ENCODE measurements around the gene SERPINB13.
A peak's percentile ranks its signal among the peaks of the same experiment; 100 is the strongest.

SERPINB13 gene

DNA sequence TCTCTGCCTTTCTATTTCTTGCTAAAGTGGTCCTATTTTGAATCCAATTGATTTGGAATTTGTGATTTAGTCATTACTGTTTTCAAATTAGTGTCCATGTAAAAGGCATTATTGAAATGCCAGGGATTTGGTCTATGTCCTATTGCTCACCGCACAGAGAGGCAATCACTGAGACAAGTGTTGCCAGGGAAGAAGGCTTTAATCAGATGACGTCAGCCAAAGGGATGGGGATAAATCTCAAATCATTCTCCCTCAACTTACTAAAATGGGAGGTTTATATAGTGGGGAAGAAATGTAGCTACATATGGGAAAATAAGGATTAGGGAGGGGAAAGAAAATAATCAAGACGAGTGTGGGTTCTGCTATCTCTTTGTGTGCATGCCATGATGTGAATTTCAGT, 35.4 kb upstream of the SERPINB13 start:
- POLR2A ChIA-PET (ENCODE audit: low non-redundant PET): no interaction called here
- DNase-seq (ENCODE audit: low spot score): no peak
- CTCF ChIA-PET: no interaction called here
- H3K27ac ChIP-seq: no peak overlapping the region
- TF ChIP-seq, protein P1, sequence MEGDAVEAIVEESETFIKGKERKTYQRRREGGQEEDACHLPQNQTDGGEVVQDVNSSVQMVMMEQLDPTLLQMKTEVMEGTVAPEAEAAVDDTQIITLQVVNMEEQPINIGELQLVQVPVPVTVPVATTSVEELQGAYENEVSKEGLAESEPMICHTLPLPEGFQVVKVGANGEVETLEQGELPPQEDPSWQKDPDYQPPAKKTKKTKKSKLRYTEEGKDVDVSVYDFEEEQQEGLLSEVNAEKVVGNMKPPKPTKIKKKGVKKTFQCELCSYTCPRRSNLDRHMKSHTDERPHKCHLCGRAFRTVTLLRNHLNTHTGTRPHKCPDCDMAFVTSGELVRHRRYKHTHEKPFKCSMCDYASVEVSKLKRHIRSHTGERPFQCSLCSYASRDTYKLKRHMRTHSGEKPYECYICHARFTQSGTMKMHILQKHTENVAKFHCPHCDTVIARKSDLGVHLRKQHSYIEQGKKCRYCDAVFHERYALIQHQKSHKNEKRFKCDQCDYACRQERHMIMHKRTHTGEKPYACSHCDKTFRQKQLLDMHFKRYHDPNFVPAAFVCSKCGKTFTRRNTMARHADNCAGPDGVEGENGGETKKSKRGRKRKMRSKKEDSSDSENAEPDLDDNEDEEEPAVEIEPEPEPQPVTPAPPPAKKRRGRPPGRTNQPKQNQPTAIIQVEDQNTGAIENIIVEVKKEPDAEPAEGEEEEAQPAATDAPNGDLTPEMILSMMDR (conservative IDR thresholded peaks at IDR 0.05; ENCODE audit: low read depth): no peak

DNA sequence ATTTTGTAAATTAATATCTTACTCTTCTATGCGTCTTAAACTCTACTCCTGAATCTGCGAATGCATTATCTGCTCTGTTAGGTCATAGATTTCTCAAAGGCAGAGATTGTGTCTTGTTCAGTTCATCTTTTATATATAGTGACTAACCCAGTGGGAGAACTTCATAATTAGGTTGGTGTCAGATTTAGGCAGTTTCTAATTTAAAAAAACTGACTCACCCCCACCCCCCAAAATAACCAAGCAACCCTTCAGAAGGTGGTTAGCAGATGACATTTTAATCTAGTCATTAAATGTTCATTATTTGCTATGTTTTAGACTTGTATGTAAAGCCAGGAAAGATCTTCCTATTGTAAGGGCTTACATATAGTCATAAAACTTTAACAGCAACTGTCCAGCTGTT, 34.6 kb upstream of the SERPINB13 start:
- TF ChIP-seq, protein P1 (conservative IDR thresholded peaks at IDR 0.05; ENCODE audit: low read depth): no peak
- no peak for DNase-seq (ENCODE audit: low spot score)
- H3K27ac ChIP-seq: no peak overlapping the region
- ChIA-PET CTCF (interaction anchor here (0.6 kb wide), 1 partner anchor 28 kb away, joined by 3 read pairs; no protein-coding TSS in a partner anchor), POLR2A (ENCODE audit: low non-redundant PET) (no interaction called here)

DNA sequence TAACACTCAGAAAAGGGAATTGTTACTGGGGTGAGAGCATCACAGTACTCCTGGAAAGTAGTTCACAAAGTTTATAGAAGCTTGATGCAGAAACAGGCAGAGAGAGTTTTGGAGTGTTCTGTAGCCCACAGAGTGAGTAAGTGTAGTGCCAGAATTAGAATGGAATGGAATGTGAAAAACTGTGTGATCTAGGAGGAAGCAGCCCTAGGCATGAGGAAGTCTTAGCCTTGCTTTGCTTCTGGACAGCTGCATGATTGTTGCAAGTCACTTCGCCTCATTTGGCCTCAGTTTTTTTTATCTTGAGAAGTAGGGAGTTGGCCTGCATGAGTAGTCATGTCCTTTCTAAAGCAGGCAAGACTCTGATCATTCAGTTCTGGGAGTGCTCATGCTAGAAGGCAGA, 34.1 kb upstream of the SERPINB13 start:
- H3K27ac ChIP-seq: no peak overlapping the region
- CTCF ChIA-PET: interaction anchor here (0.5 to 0.6 kb wide), 2 partner anchors 28 to 34 kb away, joined by 3 read pairs; partner anchors contain the start of gene SERPINB13
- TF ChIP-seq, protein P1 (conservative IDR thresholded peaks at IDR 0.05; ENCODE audit: low read depth): no peak
- POLR2A ChIA-PET (ENCODE audit: low non-redundant PET): no interaction called here
- peak; percentile 54 for DNase-seq (ENCODE audit: low spot score)

DNA sequence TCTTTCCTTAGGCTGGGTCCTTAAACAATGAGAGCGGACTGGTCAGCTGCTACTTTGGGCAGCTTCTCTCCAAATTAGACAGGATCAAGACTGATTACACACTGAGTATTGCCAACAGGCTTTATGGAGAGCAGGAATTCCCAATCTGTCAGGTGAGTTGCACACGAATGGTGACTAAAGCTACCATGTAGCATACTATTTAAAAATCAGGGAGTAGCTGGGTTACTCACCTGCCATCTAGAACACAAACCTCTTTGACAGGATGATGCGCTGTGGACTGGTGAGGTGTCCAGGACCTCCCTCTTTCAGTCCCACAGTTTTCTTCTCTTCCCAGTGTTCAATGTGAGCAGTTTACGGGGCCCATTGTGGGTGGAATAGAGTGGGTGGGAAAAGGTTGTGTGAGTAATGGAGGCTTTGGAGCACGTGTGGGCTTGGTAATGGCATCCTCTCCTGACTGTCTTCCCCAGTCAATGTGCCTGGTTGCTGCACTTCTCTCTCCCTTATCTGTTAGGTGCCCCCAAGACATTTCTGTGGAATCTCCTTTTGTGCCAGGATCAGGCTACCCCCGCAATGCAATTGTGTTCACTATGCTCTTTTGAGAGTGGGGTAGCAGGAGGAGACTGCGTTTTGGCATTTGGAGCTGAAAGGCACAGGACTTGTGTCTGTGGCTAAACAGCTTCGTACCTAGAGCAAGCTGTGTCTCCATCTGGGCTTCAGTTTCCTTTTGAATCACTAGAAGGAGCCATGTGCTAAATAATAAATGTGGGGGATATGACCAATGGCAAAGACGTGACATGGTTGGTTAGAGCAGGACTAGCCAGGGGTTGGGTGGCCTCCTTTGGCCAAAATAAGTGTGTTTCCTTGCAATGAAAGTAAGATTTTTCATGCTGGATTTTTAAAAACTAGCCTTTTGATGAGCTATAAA, 27.3 kb upstream of the SERPINB13 start:
- CTCF ChIA-PET: no interaction called here
- DNase-seq (ENCODE audit: low spot score): no peak
- TF ChIP-seq, protein P1 (conservative IDR thresholded peaks at IDR 0.05; ENCODE audit: low read depth): no peak
- POLR2A ChIA-PET (ENCODE audit: low non-redundant PET): no interaction called here
- H3K27ac ChIP-seq: no peak overlapping the region

DNA sequence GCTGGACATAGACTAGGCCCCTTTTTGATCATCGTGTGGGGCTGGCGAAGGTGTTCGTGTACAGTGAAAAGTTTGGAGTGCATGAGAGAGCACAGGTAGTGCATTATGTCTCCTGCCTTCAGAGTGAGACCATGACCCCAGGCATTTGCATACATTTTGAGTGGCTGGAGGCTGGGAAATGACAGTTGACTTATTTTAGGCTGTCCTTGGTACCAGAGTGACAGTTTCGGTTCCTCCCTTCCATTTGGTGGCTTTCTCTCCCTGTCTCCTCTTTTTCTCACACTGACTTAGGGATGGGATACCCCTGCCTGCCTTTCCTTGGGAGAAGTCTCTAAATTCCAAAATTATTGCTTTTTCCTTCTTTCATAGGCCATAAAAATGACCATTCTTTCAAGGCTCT, 24.9 kb upstream of the SERPINB13 start:
- no peak overlapping the region for H3K27ac ChIP-seq
- no peak for DNase-seq (ENCODE audit: low spot score)
- POLR2A ChIA-PET (ENCODE audit: low non-redundant PET): no interaction called here
- TF ChIP-seq, protein P1 (conservative IDR thresholded peaks at IDR 0.05; ENCODE audit: low read depth): no peak
- CTCF ChIA-PET: interaction anchor here (0.5 to 0.6 kb wide), 2 partner anchors 16 to 181 kb away, joined by 3 read pairs; no protein-coding TSS in a partner anchor

DNA sequence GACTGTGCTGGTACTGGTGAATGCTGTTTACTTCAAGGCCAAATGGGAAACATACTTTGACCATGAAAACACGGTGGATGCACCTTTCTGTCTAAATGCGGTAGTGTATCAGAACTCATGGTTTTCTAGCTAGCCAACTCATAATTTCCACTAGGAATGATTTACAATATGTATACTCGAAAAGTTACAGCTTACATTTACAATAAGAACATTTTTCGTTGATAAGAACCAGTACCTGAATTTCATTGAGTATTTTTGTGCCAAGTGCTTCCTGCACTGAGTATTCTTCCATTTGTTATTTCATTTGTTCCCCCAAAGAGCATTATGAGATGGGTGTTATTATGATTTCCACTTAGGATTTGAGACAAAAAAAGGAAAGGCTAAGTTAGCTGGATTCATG, 23.1 kb upstream of the SERPINB13 start:
- ChIA-PET POLR2A (ENCODE audit: low non-redundant PET) (no interaction called here), CTCF (interaction anchor here (0.7 to 2.8 kb wide), 2 partner anchors 14 to 875 kb away, joined by 5 to 7 read pairs; no protein-coding TSS in a partner anchor)
- TF ChIP-seq, protein P1 (conservative IDR thresholded peaks at IDR 0.05; ENCODE audit: low read depth): no peak

More for the DNA sequence above, 23.1 kb upstream of the SERPINB13 start:
- DNase-seq (ENCODE audit: low spot score): no peak
- no peak overlapping the region for H3K27ac ChIP-seq
